IPS-18a (cell line): ENCODE data around the gene SLK.
A peak's percentile ranks its signal among the peaks of the same experiment; 100 is the strongest.

ENCODE experiments used
- H3K27ac ChIP-seq: one replicate; pipeline ENCODE4 v1.5.1; 2013; ENCODE audit warnings: low read length
- H3K27me3 ChIP-seq: one replicate; pipeline ENCODE4 v1.6.1; 2013; ENCODE audit warnings: mild to moderate bottlenecking, low read length; ENCODE audit not compliant: control insufficient read depth, insufficient read depth
- H3K36me3 ChIP-seq: one replicate; pipeline ENCODE4 v1.6.1; 2013; ENCODE audit warnings: low read depth, low read length; ENCODE audit not compliant: control insufficient read depth
- H3K4me1 ChIP-seq: one replicate; pipeline ENCODE4 v1.6.1; 2013; ENCODE audit warnings: low read depth, low read length; ENCODE audit not compliant: control insufficient read depth
- H3K4me3 ChIP-seq: one replicate; pipeline ENCODE4 v1.5.1; 2013; ENCODE audit warnings: low read length
- H3K9ac ChIP-seq: one replicate; pipeline ENCODE4 v1.6.1; 2013; ENCODE audit warnings: mild to moderate bottlenecking, low read length, moderate library complexity
- H3K9me3 ChIP-seq: one replicate; pipeline ENCODE4 v1.6.1; 2013; ENCODE audit warnings: low read depth, low read length; ENCODE audit not compliant: control insufficient read depth

Gene SLK

GRCh38 chr10:103947799-103948516 lies 19.0 kb upstream of the SLK start:
- no peak overlapping the region for H3K27ac ChIP-seq
- H3K9ac ChIP-seq = no peak overlapping the region
- no peaks in the 10 kb centered on the region for H3K4me1 ChIP-seq
- no peaks in the 10 kb centered on the region for H3K27me3 ChIP-seq
- H3K36me3 ChIP-seq = no peaks in the 10 kb centered on the region
- no peaks in the 10 kb centered on the region for H3K9me3 ChIP-seq
- no peak overlapping the region for H3K4me3 ChIP-seq

DNA sequence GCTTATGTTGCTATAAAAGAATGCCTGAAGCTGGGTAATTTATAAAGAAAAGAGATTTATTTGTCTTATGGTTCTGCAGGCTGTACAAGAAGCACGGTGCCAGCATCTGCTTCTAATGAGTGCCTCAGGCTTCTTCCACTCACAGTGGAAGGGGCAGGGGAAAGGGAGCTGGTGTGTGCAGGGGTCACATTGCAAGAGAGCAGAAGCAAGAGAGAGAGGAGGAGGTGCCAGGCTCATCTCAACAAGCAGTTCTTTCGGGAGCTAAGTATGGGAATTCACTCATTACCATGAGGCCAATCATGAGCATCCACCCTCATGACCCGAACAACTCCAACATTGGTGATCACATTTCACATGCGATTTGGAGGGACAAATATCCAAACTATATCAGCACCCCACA lies 17.2 kb upstream of the SLK start:
- no peaks in the 10 kb centered on the region for H3K27me3 ChIP-seq
- no peak overlapping the region for H3K4me3 ChIP-seq
- H3K4me1 ChIP-seq = no peaks in the 10 kb centered on the region
- no peak overlapping the region for H3K9ac ChIP-seq
- H3K9me3 ChIP-seq = no peaks in the 10 kb centered on the region
- H3K36me3 ChIP-seq = no peaks in the 10 kb centered on the region
- H3K27ac ChIP-seq = no peak overlapping the region

DNA sequence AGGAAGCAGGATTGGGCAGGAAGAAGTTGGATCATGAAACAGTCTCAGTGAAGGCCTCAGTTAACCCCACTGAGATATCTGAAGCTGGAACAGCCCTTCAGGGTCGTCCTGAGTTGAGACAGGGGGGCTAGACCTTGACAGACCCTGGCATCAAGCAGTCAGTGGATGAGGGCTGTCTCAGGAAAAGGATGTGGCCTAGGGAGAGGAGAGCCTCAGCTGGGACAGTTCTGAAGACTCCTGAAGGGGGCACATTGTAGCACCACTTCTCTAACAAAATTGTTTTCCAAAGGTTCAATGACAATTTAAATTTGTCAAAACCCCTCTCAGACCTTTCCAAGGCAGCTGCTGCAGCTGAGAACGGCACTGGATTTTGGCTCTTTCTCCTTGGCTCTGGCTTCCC lies 15.8 kb upstream of the SLK start:
- H3K9me3 ChIP-seq = no peaks in the 10 kb centered on the region
- H3K36me3 ChIP-seq = no peaks in the 10 kb centered on the region
- no peaks in the 10 kb centered on the region for H3K27me3 ChIP-seq
- no peak overlapping the region for H3K27ac ChIP-seq
- H3K9ac ChIP-seq = no peak overlapping the region
- no peaks in the 10 kb centered on the region for H3K4me1 ChIP-seq
- H3K4me3 ChIP-seq = no peak overlapping the region

- Histone ChIP-seq H3K9me3 (no peaks in the 10 kb centered on the region), H3K27me3 (no peaks in the 10 kb centered on the region), H3K27ac (no peak overlapping the region), H3K4me1 (no peaks in the 10 kb centered on the region), H3K36me3 (no peaks in the 10 kb centered on the region), H3K9ac (no peak overlapping the region), H3K4me3 (no peak overlapping the region)
These were observed 15.0 kb upstream of the SLK start for GRCh38 chr10:103951942-103952341.

DNA sequence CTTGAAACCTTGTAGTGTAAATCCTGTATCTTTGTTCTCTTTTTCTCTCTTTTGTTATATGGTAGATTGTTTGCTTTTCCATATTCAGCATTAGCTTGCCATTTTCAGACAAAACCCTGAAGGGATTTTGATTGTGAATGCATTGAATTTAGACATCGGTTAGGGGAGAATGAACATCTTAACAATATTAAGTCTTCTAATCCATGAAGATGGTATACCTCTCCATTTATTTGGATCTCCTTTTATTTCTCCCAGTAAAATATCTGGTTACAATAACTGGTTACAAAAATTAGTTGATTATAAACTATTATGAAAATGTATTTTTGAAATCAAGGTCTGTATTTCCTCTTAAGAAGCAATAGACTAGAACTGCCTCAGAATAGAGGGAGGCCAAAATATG lies 12.4 kb upstream of the SLK start:
- no peak overlapping the region for H3K9ac ChIP-seq

GRCh38 chr10:103958996-103959395 lies 7.9 kb upstream of the SLK start:
- H3K4me3 ChIP-seq = no peak overlapping the region
- H3K27me3 ChIP-seq = no peaks in the 10 kb centered on the region
- no peaks in the 10 kb centered on the region for H3K4me1 ChIP-seq
- H3K27ac ChIP-seq = no peak overlapping the region
- H3K9me3 ChIP-seq = no peaks in the 10 kb centered on the region
- no peaks in the 10 kb centered on the region for H3K36me3 ChIP-seq
- no peak overlapping the region for H3K9ac ChIP-seq

More for the DNA sequence above, 12.4 kb upstream of the SLK start:
- H3K4me1 ChIP-seq = no peaks in the 10 kb centered on the region
- H3K4me3 ChIP-seq = no peak overlapping the region
- H3K9me3 ChIP-seq = no peaks in the 10 kb centered on the region
- H3K27ac ChIP-seq = no peak overlapping the region
- no peaks in the 10 kb centered on the region for H3K36me3 ChIP-seq
- no peaks in the 10 kb centered on the region for H3K27me3 ChIP-seq

- Histone ChIP-seq H3K4me1 (no peaks in the 10 kb centered on the region), H3K27me3 (no peaks in the 10 kb centered on the region), H3K27ac (no peak overlapping the region)
These were observed 6.8 kb upstream of the SLK start for GRCh38 chr10:103960103-103960502.

DNA sequence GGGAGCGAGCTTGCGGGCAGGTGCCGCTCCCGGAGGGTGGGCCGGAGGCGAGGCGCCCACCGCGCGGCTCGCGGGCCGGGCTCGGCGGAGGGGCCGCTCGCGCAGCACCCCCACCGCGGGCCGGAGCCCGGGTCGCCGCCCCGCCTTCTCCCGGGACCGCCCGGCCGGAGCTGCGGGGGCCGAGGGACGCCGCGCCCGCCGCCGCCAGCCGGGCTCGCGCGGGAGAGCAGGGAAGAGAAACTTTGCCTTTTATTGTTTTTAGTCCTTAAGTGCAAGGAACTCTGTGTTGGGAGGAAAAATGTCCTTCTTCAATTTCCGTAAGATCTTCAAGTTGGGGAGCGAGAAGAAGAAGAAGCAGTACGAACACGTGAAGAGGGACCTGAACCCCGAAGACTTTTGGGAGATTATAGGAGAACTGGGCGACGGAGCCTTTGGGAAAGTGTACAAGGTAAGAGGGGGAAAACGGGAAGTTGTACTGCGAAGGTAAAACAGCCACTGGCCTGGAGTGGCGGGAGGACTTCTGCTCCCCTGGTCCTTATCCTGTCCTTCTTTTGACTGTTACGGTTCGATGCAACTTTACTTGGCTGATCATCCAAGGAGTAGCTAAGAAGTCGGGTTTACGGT lies 620 bp downstream of the SLK start:
- peak overlapping the region; percentile 71 for H3K9ac ChIP-seq

More at GRCh38 chr10:103960103-103960502, 6.8 kb upstream of the SLK start:
- no peaks in the 10 kb centered on the region for H3K36me3 ChIP-seq
- no peak overlapping the region for H3K9ac ChIP-seq
- H3K9me3 ChIP-seq = no peaks in the 10 kb centered on the region
- no peak overlapping the region for H3K4me3 ChIP-seq

DNA sequence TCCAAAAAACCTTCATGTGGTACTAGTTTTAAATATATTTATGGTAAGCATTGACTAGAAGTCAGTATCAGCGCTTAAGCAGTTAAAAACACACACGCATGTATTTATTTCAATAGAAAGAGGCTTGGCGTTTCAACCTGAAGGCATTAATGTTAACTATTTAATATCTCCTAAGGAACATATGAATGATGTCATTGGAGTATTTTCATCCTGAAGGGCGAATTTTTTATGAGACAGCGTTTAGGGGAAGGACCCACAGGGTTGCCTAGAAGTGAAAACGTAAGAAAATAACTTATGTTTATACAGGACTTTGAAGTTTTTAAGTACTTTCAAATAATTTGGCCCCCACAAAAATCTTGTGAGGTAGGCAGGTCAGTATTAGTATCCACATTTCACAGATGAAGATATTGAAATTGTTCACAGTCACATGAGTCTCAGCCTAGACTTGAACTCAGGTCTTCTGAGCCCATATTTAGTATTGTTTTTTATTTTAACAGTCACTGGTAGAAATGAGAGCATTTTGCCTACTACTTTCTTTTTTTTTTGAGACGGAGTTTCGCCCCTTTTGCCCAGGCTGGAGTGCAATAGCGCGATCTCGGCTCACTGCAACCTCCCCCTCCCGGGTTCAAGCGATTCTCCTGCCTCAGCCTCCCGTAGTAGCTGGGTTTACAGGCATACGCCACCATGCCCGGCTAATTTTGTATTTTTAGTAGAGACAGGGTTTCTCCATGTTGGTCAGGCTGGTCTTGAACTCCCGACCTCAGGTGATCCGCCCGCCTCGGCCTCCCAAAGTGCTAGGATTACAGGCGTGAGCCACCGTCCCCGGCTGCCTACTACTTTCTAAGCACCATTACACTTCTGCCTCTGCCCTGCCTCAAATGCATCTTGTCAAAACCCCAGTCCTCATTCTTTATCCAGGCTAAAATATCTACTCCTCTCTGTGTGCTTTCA lies 1.8 kb downstream of the SLK start:
- Histone ChIP-seq H3K27ac (no peak overlapping the region), H3K36me3 (no peaks in the 10 kb centered on the region), H3K4me1 (peaks cover 8% of the 10 kb centered on the region), H3K9ac (no peak overlapping the region), H3K9me3 (no peaks in the 10 kb centered on the region), H3K4me3 (peak overlapping the region; percentile 93), H3K27me3 (peaks cover 13% of the 10 kb centered on the region)

More for the DNA sequence above, 620 bp downstream of the SLK start:
- H3K27me3 ChIP-seq = peaks cover 13% of the 10 kb centered on the region
- no peak overlapping the region for H3K27ac ChIP-seq
- no peaks in the 10 kb centered on the region for H3K9me3 ChIP-seq
- H3K4me3 ChIP-seq = peak overlapping the region; percentile 93
- H3K4me1 ChIP-seq = peaks cover 8% of the 10 kb centered on the region
- no peaks in the 10 kb centered on the region for H3K36me3 ChIP-seq

- H3K9ac ChIP-seq = no peak overlapping the region
These were observed 2.5 kb downstream of the SLK start for GRCh38 chr10:103969436-103969835.

DNA sequence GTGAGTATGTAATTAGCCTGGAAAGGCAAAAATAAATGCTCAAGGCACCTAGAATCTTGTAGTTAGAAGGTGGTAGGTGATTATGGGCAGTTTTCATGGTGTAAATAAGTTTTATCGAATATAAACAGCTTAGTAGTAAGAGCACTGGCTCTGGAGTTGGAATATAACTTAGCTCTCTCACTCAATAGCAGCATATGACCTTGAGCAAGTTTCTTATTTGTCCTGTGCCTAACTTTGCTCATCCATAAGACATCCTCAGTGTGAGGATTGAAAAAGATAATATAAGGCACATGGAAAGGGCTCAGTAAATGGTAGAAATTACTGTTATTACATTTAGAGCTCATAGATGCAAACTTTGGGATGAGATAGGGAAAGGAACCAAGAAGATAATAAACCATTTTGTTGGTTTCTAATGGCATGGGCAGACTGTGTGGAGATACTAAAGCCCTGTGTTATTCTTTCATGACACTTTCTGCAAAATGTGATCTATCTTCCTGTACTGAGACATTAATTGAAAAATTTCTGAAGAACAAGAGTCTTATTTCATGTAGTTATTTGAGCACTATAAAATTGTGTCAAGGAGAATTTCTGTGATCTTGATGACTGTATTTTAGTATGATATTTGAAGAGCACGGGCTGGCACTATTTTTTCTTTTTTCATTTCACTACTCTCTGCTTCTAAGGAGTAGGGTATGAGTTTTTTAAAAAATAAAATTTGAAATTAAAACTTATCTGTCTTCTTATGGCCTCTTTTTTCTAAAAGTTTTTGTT lies 3.1 kb downstream of the SLK start:
- H3K4me3 ChIP-seq = no peak overlapping the region
- no peak overlapping the region for H3K27ac ChIP-seq
- no peak overlapping the region for H3K9ac ChIP-seq
- peaks cover 13% of the 10 kb centered on the region for H3K27me3 ChIP-seq
- no peaks in the 10 kb centered on the region for H3K36me3 ChIP-seq
- H3K4me1 ChIP-seq = peaks cover 8% of the 10 kb centered on the region
- H3K9me3 ChIP-seq = no peaks in the 10 kb centered on the region

More at GRCh38 chr10:103969436-103969835, 2.5 kb downstream of the SLK start:
- no peak overlapping the region for H3K27ac ChIP-seq
- H3K9me3 ChIP-seq = no peaks in the 10 kb centered on the region
- peaks cover 8% of the 10 kb centered on the region for H3K4me1 ChIP-seq
- H3K4me3 ChIP-seq = no peak overlapping the region
- H3K27me3 ChIP-seq = peaks cover 13% of the 10 kb centered on the region
- no peaks in the 10 kb centered on the region for H3K36me3 ChIP-seq
